ENCODE results near the gene COL26A1. TPM values are rescaled to one million over a fixed set of nuclear protein-coding genes. Genes with fewer than 3 reads are reported as not detected.

COL26A1 gene
- total RNA-seq, 4 donors from 2014 or later = not detected

DNA sequence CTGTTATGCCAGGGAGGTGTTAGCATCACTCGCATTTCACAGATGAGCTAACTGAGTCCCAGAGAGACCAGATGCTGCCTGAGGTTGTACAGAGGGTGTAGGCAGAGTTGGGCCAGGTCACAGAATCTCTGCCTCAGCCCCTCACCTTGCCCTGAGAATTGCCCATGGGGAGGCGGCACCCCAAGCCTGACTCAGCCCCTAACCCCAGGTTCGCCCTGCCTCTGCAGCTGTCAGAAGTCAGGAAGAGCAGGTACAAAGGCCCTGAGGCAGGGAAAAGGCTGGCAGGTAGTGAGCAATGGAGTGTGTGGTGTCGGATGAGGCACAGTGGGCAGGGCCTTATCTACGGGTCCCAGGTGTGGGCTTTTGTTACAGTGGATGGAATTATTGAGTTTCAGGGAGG is 187.1 kb downstream of the COL26A1 start:
- Histone ChIP-seq H3K4me3 (no peak overlapping the region), H3K27ac (no peak overlapping the region), H3K4me1 (no peaks in the 10 kb centered on the region), H3K36me3 (no peaks in the 10 kb centered on the region), H3K9me3 (no peaks in the 10 kb centered on the region), H3K27me3 (no peaks in the 10 kb centered on the region)
- in situ Hi-C loops (cut with MboI; ENCODE audit: low pct_ligation_motif_present in 1 of 4, low pct_unique_long_range_greater_than_20kb in 1 of 4, low sequenced_read_pairs in 3 of 4) (loop anchor here (10.0 to 25.0 kb wide), 2 partner anchors 725 to 838 kb away; partner anchors contain the start of gene PRKRIP1 (in 1 of the 4)), intact Hi-C loops (cut with DNase I; ENCODE audit: low total_unique reads) (no loop called here)
- 87 to 100% methylated on average over 1 to 5 of the region's 5 CpGs for WGBS, 2 donors (ENCODE audit: low coverage in 1 of 2)
- TF ChIP-seq, protein P1, sequence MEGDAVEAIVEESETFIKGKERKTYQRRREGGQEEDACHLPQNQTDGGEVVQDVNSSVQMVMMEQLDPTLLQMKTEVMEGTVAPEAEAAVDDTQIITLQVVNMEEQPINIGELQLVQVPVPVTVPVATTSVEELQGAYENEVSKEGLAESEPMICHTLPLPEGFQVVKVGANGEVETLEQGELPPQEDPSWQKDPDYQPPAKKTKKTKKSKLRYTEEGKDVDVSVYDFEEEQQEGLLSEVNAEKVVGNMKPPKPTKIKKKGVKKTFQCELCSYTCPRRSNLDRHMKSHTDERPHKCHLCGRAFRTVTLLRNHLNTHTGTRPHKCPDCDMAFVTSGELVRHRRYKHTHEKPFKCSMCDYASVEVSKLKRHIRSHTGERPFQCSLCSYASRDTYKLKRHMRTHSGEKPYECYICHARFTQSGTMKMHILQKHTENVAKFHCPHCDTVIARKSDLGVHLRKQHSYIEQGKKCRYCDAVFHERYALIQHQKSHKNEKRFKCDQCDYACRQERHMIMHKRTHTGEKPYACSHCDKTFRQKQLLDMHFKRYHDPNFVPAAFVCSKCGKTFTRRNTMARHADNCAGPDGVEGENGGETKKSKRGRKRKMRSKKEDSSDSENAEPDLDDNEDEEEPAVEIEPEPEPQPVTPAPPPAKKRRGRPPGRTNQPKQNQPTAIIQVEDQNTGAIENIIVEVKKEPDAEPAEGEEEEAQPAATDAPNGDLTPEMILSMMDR (IDR thresholded peaks at IDR 0.05) = no peak
- no peak for TF ChIP-seq POLR2AphosphoS5 (IDR thresholded peaks at IDR 0.05)
- no peak for TF ChIP-seq EP300 (IDR thresholded peaks at IDR 0.05; ENCODE audit: low read depth)
- no peak for TF ChIP-seq POLR2A (IDR thresholded peaks at IDR 0.05)
- DNase-seq = no peak

DNA sequence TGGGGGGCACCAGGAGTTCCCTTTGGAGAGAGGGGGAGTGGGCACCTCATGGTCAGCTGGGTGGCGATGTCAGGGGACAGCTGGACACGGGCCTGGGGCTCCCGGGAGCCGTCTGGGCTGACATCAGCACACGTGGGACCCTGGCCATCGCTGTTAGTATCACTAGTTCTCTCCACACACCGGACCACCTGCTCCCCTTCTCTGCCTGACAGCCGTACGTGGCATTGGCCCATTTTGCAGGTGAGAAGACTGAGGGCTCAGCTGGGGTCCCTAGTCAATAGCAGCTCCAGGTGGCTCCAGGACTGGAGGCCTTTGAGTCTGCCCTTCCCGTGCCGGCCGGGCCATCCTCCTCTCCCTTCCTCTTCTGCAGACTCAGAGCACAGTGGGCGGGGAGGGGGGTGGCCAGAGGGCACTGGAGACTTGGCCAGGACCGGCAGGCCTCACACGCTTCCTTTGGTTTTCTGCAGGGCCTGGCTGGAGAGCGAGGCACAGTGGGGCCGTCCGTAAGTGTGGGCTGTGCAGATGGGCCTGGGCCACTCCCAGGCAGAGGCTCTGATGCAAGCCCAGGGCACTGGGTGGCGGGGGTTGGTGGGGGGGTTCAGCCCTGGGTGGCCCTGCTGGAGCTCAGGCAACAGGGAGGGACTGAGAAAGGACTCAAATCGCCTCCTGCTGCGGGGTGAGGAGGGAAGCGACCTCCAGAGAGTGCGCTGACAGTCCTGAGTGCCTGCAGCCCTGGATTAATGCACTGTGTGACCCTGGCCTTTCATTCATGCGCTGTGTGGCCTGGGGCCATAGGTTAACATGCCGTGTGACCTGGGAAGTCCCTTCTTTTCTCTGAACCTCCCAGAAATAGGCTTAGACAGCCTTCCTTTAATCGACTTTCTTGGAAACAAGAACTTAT is 188.2 kb downstream of the COL26A1 start:
- TF ChIP-seq POLR2AphosphoS5 (IDR thresholded peaks at IDR 0.05) (no peak), EP300 (IDR thresholded peaks at IDR 0.05; ENCODE audit: low read depth) (no peak), POLR2A (IDR thresholded peaks at IDR 0.05) (no peak)
- TF ChIP-seq, protein P1 (IDR thresholded peaks at IDR 0.05) = no peak
- Histone ChIP-seq H3K9me3 (no peaks in the 10 kb centered on the region), H3K36me3 (no peaks in the 10 kb centered on the region), H3K27me3 (no peaks in the 10 kb centered on the region), H3K4me3 (no peak overlapping the region), H3K27ac (no peak overlapping the region), H3K4me1 (no peaks in the 10 kb centered on the region)
- in situ Hi-C loops (cut with MboI; ENCODE audit: low pct_ligation_motif_present in 1 of 4, low pct_unique_long_range_greater_than_20kb in 1 of 4, low sequenced_read_pairs in 3 of 4) = no loop called here
- intact Hi-C loops (cut with DNase I; ENCODE audit: low total_unique reads) = no loop called here
- peak; percentile 3 for DNase-seq
- WGBS, 2 donors (ENCODE audit: low coverage in 1 of 2) = 63 to 65% methylated on average over 2 to 22 of the region's 26 CpGs

DNA sequence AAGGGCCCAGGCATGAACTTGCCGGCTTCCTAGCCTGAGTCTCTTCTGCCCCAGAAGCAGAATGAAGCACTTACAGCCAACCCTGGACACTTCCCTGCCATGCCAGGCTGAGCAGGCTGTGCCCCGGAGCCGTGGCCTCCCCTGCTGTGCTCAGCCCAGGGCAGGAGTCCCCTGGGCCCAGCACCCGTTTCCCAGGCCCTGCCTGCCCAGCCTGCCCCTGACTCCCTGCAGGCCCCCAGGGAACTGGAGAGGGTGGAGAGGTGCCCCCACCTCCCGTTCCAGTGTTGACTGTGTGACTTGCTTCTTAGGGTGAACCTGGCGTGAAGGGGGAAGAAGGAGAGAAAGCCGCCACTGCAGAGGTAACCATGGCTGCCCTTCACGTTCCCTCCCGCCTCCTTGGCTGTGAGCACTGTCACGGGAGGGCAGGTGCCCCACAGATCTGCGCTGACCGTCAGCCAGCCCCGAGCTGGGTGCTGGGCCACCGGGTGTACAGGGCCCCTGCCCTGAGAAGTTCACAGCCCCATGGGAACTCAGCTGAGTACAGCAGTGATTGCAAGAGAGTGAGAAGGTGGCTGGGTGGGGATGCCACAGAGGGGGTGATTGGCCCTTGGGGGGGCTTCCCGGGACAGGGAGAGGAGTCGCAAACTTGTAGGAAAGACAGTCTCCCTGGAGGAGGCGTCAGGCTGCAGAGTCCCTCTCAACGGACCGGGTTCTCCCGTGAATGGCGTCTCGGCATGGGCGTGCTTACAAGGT is 190.5 kb downstream of the COL26A1 start:
- no peaks in the 10 kb centered on the region for H3K27me3 ChIP-seq
- 86 to 100% methylated on average over 1 to 23 of the region's 23 CpGs for WGBS, 2 donors (ENCODE audit: low coverage in 1 of 2)
- intact Hi-C loops (cut with DNase I; ENCODE audit: low total_unique reads) = no loop called here
- no peak overlapping the region for H3K4me3 ChIP-seq
- H3K27ac ChIP-seq = no peak overlapping the region
- H3K36me3 ChIP-seq = no peaks in the 10 kb centered on the region
- TF ChIP-seq EP300 (IDR thresholded peaks at IDR 0.05; ENCODE audit: low read depth) (no peak), POLR2A (IDR thresholded peaks at IDR 0.05) (no peak), POLR2AphosphoS5 (IDR thresholded peaks at IDR 0.05) (no peak)
- TF ChIP-seq, protein P1 (IDR thresholded peaks at IDR 0.05) = no peak
- H3K9me3 ChIP-seq = no peaks in the 10 kb centered on the region
- H3K4me1 ChIP-seq = no peaks in the 10 kb centered on the region
- peak; percentile 4 for DNase-seq
- in situ Hi-C loops (cut with MboI; ENCODE audit: low pct_ligation_motif_present in 1 of 4, low pct_unique_long_range_greater_than_20kb in 1 of 4, low sequenced_read_pairs in 3 of 4) = no loop called here

DNA sequence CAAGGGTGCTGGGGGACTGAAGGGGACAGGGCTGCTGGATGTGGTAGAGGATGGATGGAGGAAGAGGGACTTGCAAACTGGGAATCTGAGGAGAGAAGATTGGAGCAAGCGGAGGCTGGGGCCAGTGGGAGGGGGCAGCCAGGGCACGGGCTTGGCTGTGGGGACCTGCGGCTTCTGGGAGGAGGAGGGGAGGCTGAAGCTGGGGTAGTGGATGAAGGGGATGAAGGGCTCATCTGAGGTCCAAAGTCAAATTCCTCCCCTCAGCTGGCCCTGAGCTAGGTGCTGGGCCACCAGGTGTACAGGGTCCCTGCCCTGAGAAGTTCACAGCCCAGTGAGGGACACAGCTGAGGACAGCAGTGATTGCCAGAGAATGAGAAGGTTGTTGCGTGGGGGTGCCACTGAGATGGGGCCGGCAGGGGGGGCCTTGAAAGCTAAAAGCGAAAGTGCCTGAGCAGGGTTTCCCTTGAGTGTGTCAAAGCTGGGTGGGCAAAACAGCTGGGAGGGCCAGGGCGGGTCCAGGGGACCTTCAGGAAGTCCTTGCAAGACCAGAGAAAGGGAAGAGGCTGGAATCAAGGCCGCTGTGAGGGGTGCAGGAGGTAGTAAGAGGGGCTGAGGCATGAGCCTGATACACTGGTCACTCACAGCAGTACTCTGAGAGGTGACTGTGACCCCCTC is 191.2 kb downstream of the COL26A1 start:
- H3K36me3 ChIP-seq = no peaks in the 10 kb centered on the region
- no peaks in the 10 kb centered on the region for H3K9me3 ChIP-seq
- no peak overlapping the region for H3K4me3 ChIP-seq
- TF ChIP-seq EP300 (IDR thresholded peaks at IDR 0.05; ENCODE audit: low read depth) (no peak), POLR2A (IDR thresholded peaks at IDR 0.05) (no peak), POLR2AphosphoS5 (IDR thresholded peaks at IDR 0.05) (no peak)
- TF ChIP-seq, protein P1 (IDR thresholded peaks at IDR 0.05) = no peak
- WGBS, 2 donors (ENCODE audit: low coverage in 1 of 2) = 83 to 100% methylated on average over 3 to 8 of the region's 8 CpGs
- peak; percentile 1 for DNase-seq
- in situ Hi-C loops (cut with MboI; ENCODE audit: low pct_ligation_motif_present in 1 of 4, low pct_unique_long_range_greater_than_20kb in 1 of 4, low sequenced_read_pairs in 3 of 4) (no loop called here), intact Hi-C loops (cut with DNase I; ENCODE audit: low total_unique reads) (no loop called here)
- H3K4me1 ChIP-seq = no peaks in the 10 kb centered on the region
- H3K27me3 ChIP-seq = no peaks in the 10 kb centered on the region
- no peak overlapping the region for H3K27ac ChIP-seq

All from transverse colon (tissue), 4 donors.